Measurements from ENCODE around the gene AMMECR1.

AMMECR1 gene

DNA sequence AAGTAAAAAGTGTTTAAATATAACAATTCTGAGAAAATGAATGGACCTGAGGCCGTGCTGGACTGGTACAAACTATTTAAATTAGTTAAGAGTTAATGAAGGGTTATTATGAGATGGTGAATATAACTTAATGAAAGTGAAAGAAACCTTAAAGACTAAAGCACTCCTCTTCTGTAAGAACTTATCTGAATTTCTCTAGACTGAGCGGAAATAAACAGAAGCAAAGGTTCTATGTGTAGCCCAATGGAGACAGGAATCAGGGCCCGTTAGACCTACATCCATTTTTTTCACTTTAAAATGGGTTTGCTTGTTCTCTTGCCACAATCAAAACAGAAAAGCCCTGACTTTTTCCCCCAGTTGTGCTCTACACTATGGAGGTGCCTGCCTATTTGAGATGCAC is 14.9 kb downstream of the AMMECR1 start:
- Histone ChIP-seq H3K4me1 (ENCODE audit: low read depth, poor library complexity, severe bottlenecking) (peaks cover 29% of the 10 kb centered on the region), H3K27me3 (ENCODE audit: insufficient read depth, low read depth) (no peaks in the 10 kb centered on the region), H3K36me3 (ENCODE audit: insufficient read depth) (no peaks in the 10 kb centered on the region), H3K79me2 (ENCODE audit: insufficient read depth, low read depth) (peaks cover 88% of the 10 kb centered on the region), H3K9ac (no peak overlapping the region), H4K20me1 (ENCODE audit: insufficient read depth) (0 out of 2 replicates have a peak, but pooled peaks cover 9% of the 10 kb centered on the region), H3K4me2 (no peak overlapping the region), H2AFZ (ENCODE audit: low read depth) (no peak overlapping the region), H3K4me3 (IDR thresholded peaks at IDR 0.05; ENCODE audit: insufficient read depth, low read depth, low read length) (no peak overlapping the region), H3K27ac (no peak overlapping the region)
- TF ChIP-seq, protein P1, sequence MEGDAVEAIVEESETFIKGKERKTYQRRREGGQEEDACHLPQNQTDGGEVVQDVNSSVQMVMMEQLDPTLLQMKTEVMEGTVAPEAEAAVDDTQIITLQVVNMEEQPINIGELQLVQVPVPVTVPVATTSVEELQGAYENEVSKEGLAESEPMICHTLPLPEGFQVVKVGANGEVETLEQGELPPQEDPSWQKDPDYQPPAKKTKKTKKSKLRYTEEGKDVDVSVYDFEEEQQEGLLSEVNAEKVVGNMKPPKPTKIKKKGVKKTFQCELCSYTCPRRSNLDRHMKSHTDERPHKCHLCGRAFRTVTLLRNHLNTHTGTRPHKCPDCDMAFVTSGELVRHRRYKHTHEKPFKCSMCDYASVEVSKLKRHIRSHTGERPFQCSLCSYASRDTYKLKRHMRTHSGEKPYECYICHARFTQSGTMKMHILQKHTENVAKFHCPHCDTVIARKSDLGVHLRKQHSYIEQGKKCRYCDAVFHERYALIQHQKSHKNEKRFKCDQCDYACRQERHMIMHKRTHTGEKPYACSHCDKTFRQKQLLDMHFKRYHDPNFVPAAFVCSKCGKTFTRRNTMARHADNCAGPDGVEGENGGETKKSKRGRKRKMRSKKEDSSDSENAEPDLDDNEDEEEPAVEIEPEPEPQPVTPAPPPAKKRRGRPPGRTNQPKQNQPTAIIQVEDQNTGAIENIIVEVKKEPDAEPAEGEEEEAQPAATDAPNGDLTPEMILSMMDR (conservative IDR thresholded peaks at IDR 0.05; ENCODE audit: low read depth, low read length), result no peak

DNA sequence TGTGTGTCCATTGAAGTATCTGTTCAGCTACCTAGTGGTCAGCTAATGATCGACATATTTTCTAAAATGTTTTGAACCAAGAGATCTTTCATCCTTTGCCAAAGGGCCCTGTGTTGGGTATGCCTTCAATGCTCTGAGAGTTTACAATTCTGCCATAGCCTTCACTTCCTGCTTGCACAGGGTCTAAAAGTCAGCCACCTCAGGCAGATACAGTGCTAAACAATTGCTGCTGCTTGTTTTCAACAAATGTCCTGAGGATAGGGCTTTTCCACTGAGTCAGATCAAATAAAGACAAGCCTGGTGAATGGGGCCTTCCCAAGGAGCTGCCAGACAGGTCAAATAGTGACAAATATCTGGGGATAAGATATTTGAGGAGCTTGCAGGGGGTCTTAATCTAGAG is 16.7 kb downstream of the AMMECR1 start:
- H3K27me3 ChIP-seq (ENCODE audit: insufficient read depth, low read depth), result no peaks in the 10 kb centered on the region
- H3K4me1 ChIP-seq (ENCODE audit: low read depth, poor library complexity, severe bottlenecking), result peaks cover 29% of the 10 kb centered on the region
- H3K27ac ChIP-seq, result no peak overlapping the region
- H3K4me3 ChIP-seq (IDR thresholded peaks at IDR 0.05; ENCODE audit: insufficient read depth, low read depth, low read length), result no peak overlapping the region
- H3K4me2 ChIP-seq, result no peak overlapping the region
- H3K36me3 ChIP-seq (ENCODE audit: insufficient read depth), result no peaks in the 10 kb centered on the region
- TF ChIP-seq, protein P1 (conservative IDR thresholded peaks at IDR 0.05; ENCODE audit: low read depth, low read length), result no peak
- no peak overlapping the region for H2AFZ ChIP-seq (ENCODE audit: low read depth)
- peaks cover 88% of the 10 kb centered on the region for H3K79me2 ChIP-seq (ENCODE audit: insufficient read depth, low read depth)
- no peak overlapping the region for H3K9ac ChIP-seq
- H4K20me1 ChIP-seq (ENCODE audit: insufficient read depth), result 0 out of 2 replicates have a peak, but pooled peaks cover 9% of the 10 kb centered on the region

DNA sequence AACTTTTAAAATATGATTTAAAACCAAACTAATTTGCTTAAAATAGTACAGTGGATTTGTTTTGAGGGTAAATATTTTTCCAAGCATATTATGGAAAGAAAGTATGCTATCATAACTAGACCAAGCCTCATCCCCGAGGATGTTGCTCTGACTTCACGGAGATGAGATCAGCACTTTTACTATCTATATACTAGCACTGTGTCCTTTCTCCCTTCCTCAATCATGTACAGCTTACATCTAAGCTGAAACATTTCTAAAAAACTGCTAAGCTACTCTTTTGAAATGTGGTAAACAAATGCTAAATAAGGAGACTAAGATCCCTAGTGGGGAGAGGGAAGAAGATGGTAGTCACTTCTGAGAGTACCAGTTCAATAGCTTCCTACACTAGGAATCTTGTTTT is 23.8 kb downstream of the AMMECR1 start:
- peaks cover 78% of the 10 kb centered on the region; the same call in 1 of the 2 replicates for H3K79me2 ChIP-seq (ENCODE audit: insufficient read depth, low read depth)
- H3K27me3 ChIP-seq (ENCODE audit: insufficient read depth, low read depth), result no peaks in the 10 kb centered on the region
- H3K27ac ChIP-seq, result no peak overlapping the region
- peaks cover 8% of the 10 kb centered on the region for H3K4me1 ChIP-seq (ENCODE audit: low read depth, poor library complexity, severe bottlenecking)
- no peak overlapping the region for H3K4me3 ChIP-seq (IDR thresholded peaks at IDR 0.05; ENCODE audit: insufficient read depth, low read depth, low read length)
- no peaks in the 10 kb centered on the region for H3K36me3 ChIP-seq (ENCODE audit: insufficient read depth)
- no peak overlapping the region for H3K4me2 ChIP-seq
- TF ChIP-seq, protein P1 (conservative IDR thresholded peaks at IDR 0.05; ENCODE audit: low read depth, low read length), result no peak
- H2AFZ ChIP-seq (ENCODE audit: low read depth), result no peak overlapping the region
- H3K9ac ChIP-seq, result no peak overlapping the region
- no peaks in the 10 kb centered on the region for H4K20me1 ChIP-seq (ENCODE audit: insufficient read depth)

DNA sequence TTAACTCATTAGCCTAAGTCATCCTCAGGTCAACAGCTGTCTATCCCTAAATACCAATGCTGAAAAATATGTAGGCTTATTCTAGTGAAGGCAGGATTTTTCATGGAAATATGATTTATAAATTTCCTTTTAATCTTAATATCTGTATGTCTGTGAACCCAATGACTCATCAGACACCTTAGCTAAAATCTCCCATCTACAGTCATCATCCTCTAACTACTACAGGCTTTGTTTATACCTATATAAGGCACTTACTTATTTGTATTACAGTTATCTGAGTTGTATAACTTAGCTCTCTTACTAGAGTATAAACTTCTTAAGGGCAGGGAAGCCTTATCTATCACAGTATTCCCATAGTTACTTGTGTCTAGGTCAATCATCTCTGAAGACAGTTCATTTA is 24.2 kb downstream of the AMMECR1 start:
- Histone ChIP-seq H4K20me1 (ENCODE audit: insufficient read depth) (no peaks in the 10 kb centered on the region), H3K27ac (no peak overlapping the region), H2AFZ (ENCODE audit: low read depth) (no peak overlapping the region), H3K27me3 (ENCODE audit: insufficient read depth, low read depth) (no peaks in the 10 kb centered on the region), H3K4me2 (no peak overlapping the region), H3K36me3 (ENCODE audit: insufficient read depth) (no peaks in the 10 kb centered on the region), H3K4me1 (ENCODE audit: low read depth, poor library complexity, severe bottlenecking) (peaks cover 13% of the 10 kb centered on the region), H3K79me2 (ENCODE audit: insufficient read depth, low read depth) (peaks cover 80% of the 10 kb centered on the region; the same call in 1 of the 2 replicates), H3K4me3 (IDR thresholded peaks at IDR 0.05; ENCODE audit: insufficient read depth, low read depth, low read length) (no peak overlapping the region), H3K9ac (no peak overlapping the region)
- TF ChIP-seq, protein P1 (conservative IDR thresholded peaks at IDR 0.05; ENCODE audit: low read depth, low read length), result no peak
